ENCODE data around the gene METTL25B. TPM values are rescaled to one million over a fixed set of nuclear protein-coding genes. Genes with fewer than 3 reads are reported as not detected.

METTL25B gene
- total and polyA plus RNA-seq, 7 donors = 11.8 to 33.1 (median 19.0) TPM

- H3K27ac ChIP-seq = peak overlapping the region; percentile 83 to 88 (median 86)
- H3K4me1 ChIP-seq = peaks cover 0 to 39% (median 35%) of the 10 kb centered on the region in 4 donors
- H3K27me3 ChIP-seq = no peaks in the 10 kb centered on the region
- H3K36me3 ChIP-seq = peaks cover 30 to 50% (median 35%) of the 10 kb centered on the region in 4 donors
- DNase-seq = no peak
- no peak for TF ChIP-seq POLR2AphosphoS5 (IDR thresholded peaks at IDR 0.05)
- TF ChIP-seq CTCF (IDR thresholded peaks at IDR 0.05) = no peak
- no peak for TF ChIP-seq POLR2A (IDR thresholded peaks at IDR 0.05)
- TF ChIP-seq EP300 (IDR thresholded peaks at IDR 0.05) = no peak
- intact Hi-C loops (cut with DNase I) = loop anchor here (1.0 kb wide), 1 partner anchor 12 kb away; no protein-coding TSS in a partner anchor
- no peaks in the 10 kb centered on the region for H3K9me3 ChIP-seq
- peak overlapping the region in 3 of 4 donors; percentile 64 to 75 (median 73) for H3K4me3 ChIP-seq
- 51 to 57% methylated on average over 8 of the region's 8 CpGs for WGBS, 2 donors
Measured at GRCh38 chr1:156741481-156741983, 13.3 kb downstream of the METTL25B start.

GRCh38 chr1:156742017-156742416 is 13.7 kb downstream of the METTL25B start:
- no peak for DNase-seq
- no peak for TF ChIP-seq POLR2A (IDR thresholded peaks at IDR 0.05)
- no peak for TF ChIP-seq EP300 (IDR thresholded peaks at IDR 0.05)
- TF ChIP-seq CTCF (IDR thresholded peaks at IDR 0.05) = no peak
- TF ChIP-seq POLR2AphosphoS5 (IDR thresholded peaks at IDR 0.05) = no peak
- Histone ChIP-seq H3K9me3 (no peaks in the 10 kb centered on the region), H3K36me3 (peaks cover 28 to 45% (median 33%) of the 10 kb centered on the region in 4 donors), H3K4me1 (peaks cover 0 to 42% (median 36%) of the 10 kb centered on the region in 4 donors), H3K27me3 (no peaks in the 10 kb centered on the region), H3K4me3 (no peak overlapping the region), H3K27ac (peak overlapping the region; percentile 83 to 88 (median 86))
- intact Hi-C loops (cut with DNase I) = no loop called here
- 86% methylated on average over 3 of the region's 3 CpGs for WGBS, 2 donors

- Histone ChIP-seq H3K27me3 (no peaks in the 10 kb centered on the region), H3K4me1 (peaks cover 0 to 49% (median 42%) of the 10 kb centered on the region in 4 donors), H3K9me3 (no peaks in the 10 kb centered on the region), H3K36me3 (peaks cover 22 to 37% (median 30%) of the 10 kb centered on the region in 4 donors), H3K4me3 (no peak overlapping the region), H3K27ac (peak overlapping the region in 1 of 4 donors; percentile 9)
- DNase-seq = no peak
- WGBS, 2 donors = 93 to 94% methylated on average over 4 of the region's 4 CpGs
- intact Hi-C loops (cut with DNase I) = no loop called here
- TF ChIP-seq POLR2A (IDR thresholded peaks at IDR 0.05) (no peak), CTCF (IDR thresholded peaks at IDR 0.05) (no peak), POLR2AphosphoS5 (IDR thresholded peaks at IDR 0.05) (no peak)
Measured at GRCh38 chr1:156742801-156743200, 14.5 kb downstream of the METTL25B start.

GRCh38 chr1:156743367-156744302 is 15.4 kb downstream of the METTL25B start:
- H3K9me3 ChIP-seq = no peaks in the 10 kb centered on the region
- WGBS, 2 donors = 87 to 89% methylated on average over 14 of the region's 14 CpGs
- no peaks in the 10 kb centered on the region for H3K27me3 ChIP-seq
- DNase-seq = no peak
- H3K4me3 ChIP-seq = no peak overlapping the region
- no peak overlapping the region for H3K27ac ChIP-seq
- TF ChIP-seq POLR2A (IDR thresholded peaks at IDR 0.05) (no peak), EP300 (IDR thresholded peaks at IDR 0.05) (no peak)
- intact Hi-C loops (cut with DNase I) = no loop called here
- H3K36me3 ChIP-seq = peaks cover 21 to 36% (median 27%) of the 10 kb centered on the region in 4 donors
- peaks cover 0 to 57% (median 51%) of the 10 kb centered on the region in 4 donors for H3K4me1 ChIP-seq

- Histone ChIP-seq H3K9me3 (no peaks in the 10 kb centered on the region), H3K36me3 (peaks cover 21 to 36% (median 27%) of the 10 kb centered on the region in 4 donors), H3K27ac (peak overlapping the region in 3 of 4 donors; percentile 98 to 100 (median 99)), H3K4me3 (no peak overlapping the region), H3K4me1 (peaks cover 0 to 64% (median 58%) of the 10 kb centered on the region in 4 donors), H3K27me3 (no peaks in the 10 kb centered on the region)
- intact Hi-C loops (cut with DNase I) = no loop called here
- DNase-seq = no peak
- TF ChIP-seq CTCF (IDR thresholded peaks at IDR 0.05) (no peak), POLR2A (IDR thresholded peaks at IDR 0.05) (no peak), EP300 (IDR thresholded peaks at IDR 0.05) (no peak), POLR2AphosphoS5 (IDR thresholded peaks at IDR 0.05) (no peak)
- WGBS, 2 donors = 79 to 84% methylated on average over 12 of the region's 12 CpGs
Measured at GRCh38 chr1:156744344-156744743, 16.1 kb downstream of the METTL25B start.

Data from sigmoid colon (tissue), 7 donors.